DND-41 (cell line): ENCODE results near the gene DCAF5.

Experiments used
- CTCF ChIP-seq: IDR thresholded peaks from 2 replicates; pipeline ENCODE4 v1.5.1; 2012; ENCODE audit warnings: borderline replicate concordance, low read length, moderate library complexity, mild to moderate bottlenecking; ENCODE audit not compliant: poor library complexity, severe bottlenecking; ENCODE audit errors: extremely low read depth
- EZH2 ChIP-seq: IDR thresholded peaks from 3 replicates; pipeline ENCODE4 v1.6.1; 2012; ENCODE audit warnings: borderline replicate concordance, low read depth, mild to moderate bottlenecking, moderate library complexity, low read length, inconsistent platforms; ENCODE audit not compliant: severe bottlenecking

- TF ChIP-seq CTCF (no peak), EZH2 (no peak)
These were observed 75.1 kb downstream of the DCAF5 start for GRCh38 chr14:69077841-69078240.
